Osteocyte (in vitro differentiated cells): ENCODE results near the gene SLC44A1. TPM values are rescaled to one million over a fixed set of nuclear protein-coding genes. Genes with fewer than 3 reads are reported as not detected.

ENCODE experiments used
- DNase-seq: peaks from one replicate; pipeline ENCODE4 v3.0.0; 2021; ENCODE audit warnings: mixed read lengths; ENCODE audit not compliant: unreplicated experiment; ENCODE audit errors: extremely low spot score
- H3K27ac Mint-ChIP-seq: one replicate; pipeline ENCODE4 v1.8.0; 2021; ENCODE audit warnings: mild to moderate bottlenecking, mixed read lengths; ENCODE audit not compliant: unreplicated experiment
- H3K27me3 Mint-ChIP-seq: one replicate; pipeline ENCODE4 v1.8.0; 2021; ENCODE audit warnings: mixed read lengths; ENCODE audit not compliant: unreplicated experiment
- H3K36me3 Mint-ChIP-seq: one replicate; pipeline ENCODE4 v1.8.0; 2021; ENCODE audit warnings: mixed read lengths; ENCODE audit not compliant: unreplicated experiment
- H3K4me1 Mint-ChIP-seq: one replicate; pipeline ENCODE4 v1.8.0; 2021; ENCODE audit warnings: mixed read lengths; ENCODE audit not compliant: unreplicated experiment
- H3K4me3 Mint-ChIP-seq: one replicate; pipeline ENCODE4 v1.8.0; 2021; ENCODE audit warnings: mild to moderate bottlenecking, moderate library complexity, mixed read lengths; ENCODE audit not compliant: unreplicated experiment
- H3K9me3 Mint-ChIP-seq: one replicate; pipeline ENCODE4 v1.8.0; 2021; ENCODE audit warnings: mixed read lengths; ENCODE audit not compliant: unreplicated experiment
- total RNA-seq: library from RNA; stranded (reverse); gene quantifications from 2 replicates; pipeline ENCODE4 v1.2.1, GENCODE V29; 2021
- TF ChIP-seq, protein P1 (sequence below): fragments of 200-600 bp; sonication (generic); IDR thresholded peaks from 2 replicates; pipeline ENCODE4 v1.5.0; 2021; ENCODE audit warnings: antibody characterized with exemption, mild to moderate bottlenecking, moderate library complexity

SLC44A1 gene
- total RNA-seq, 1 donor from 2014 or later, result 30.2 TPM

DNA sequence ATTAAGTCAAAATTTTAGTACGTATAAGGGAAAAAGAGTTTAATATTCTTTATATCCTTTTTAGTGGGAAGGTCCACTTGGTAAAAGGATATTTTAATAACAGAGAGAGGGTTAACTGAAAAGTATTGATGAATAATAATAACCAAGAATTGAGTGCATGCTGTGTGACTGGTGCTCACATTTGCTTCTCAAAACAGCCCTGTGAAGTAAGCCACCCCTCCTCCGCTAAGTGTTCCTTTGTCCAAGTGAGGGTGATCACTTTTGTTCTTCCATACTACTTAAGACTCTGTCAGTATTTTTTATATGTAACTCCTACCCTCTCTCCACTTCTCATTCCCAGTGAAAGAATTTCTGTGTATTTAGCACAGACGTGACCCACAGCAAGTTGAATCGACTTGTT, 51.5 kb downstream of the SLC44A1 start:
- H3K27ac Mint-ChIP-seq, result peak overlapping the region; percentile 88
- H3K4me3 Mint-ChIP-seq, result no peak overlapping the region
- no peaks in the 10 kb centered on the region for H3K36me3 Mint-ChIP-seq
- TF ChIP-seq, protein P1, sequence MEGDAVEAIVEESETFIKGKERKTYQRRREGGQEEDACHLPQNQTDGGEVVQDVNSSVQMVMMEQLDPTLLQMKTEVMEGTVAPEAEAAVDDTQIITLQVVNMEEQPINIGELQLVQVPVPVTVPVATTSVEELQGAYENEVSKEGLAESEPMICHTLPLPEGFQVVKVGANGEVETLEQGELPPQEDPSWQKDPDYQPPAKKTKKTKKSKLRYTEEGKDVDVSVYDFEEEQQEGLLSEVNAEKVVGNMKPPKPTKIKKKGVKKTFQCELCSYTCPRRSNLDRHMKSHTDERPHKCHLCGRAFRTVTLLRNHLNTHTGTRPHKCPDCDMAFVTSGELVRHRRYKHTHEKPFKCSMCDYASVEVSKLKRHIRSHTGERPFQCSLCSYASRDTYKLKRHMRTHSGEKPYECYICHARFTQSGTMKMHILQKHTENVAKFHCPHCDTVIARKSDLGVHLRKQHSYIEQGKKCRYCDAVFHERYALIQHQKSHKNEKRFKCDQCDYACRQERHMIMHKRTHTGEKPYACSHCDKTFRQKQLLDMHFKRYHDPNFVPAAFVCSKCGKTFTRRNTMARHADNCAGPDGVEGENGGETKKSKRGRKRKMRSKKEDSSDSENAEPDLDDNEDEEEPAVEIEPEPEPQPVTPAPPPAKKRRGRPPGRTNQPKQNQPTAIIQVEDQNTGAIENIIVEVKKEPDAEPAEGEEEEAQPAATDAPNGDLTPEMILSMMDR, result no peak
- H3K9me3 Mint-ChIP-seq, result no peaks in the 10 kb centered on the region
- DNase-seq, result no peak
- no peaks in the 10 kb centered on the region for H3K27me3 Mint-ChIP-seq
- peaks cover 49% of the 10 kb centered on the region for H3K4me1 Mint-ChIP-seq

DNA sequence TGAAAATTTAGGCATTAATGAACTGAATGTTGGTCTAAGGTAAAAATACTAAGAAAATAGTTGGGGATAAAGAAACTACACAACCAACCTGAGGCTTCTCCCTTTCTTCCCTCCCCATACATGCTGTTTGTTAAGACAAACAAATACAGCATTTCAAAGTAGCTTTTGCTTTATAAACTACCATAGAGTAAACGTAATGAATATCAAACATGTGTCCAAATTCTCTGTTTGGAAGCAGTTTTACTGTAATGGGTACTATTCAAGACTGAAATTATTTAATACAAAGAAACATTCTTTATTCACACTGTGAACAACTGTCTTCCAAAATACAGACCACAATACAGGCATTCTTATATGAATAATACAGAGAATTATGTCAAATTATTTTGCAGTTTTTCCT, 52.0 kb downstream of the SLC44A1 start:
- H3K27ac Mint-ChIP-seq, result peak overlapping the region; percentile 88
- no peaks in the 10 kb centered on the region for H3K36me3 Mint-ChIP-seq
- H3K27me3 Mint-ChIP-seq, result no peaks in the 10 kb centered on the region
- H3K4me1 Mint-ChIP-seq, result peaks cover 49% of the 10 kb centered on the region
- H3K9me3 Mint-ChIP-seq, result no peaks in the 10 kb centered on the region
- TF ChIP-seq, protein P1, result no peak
- no peak for DNase-seq
- H3K4me3 Mint-ChIP-seq, result no peak overlapping the region

DNA sequence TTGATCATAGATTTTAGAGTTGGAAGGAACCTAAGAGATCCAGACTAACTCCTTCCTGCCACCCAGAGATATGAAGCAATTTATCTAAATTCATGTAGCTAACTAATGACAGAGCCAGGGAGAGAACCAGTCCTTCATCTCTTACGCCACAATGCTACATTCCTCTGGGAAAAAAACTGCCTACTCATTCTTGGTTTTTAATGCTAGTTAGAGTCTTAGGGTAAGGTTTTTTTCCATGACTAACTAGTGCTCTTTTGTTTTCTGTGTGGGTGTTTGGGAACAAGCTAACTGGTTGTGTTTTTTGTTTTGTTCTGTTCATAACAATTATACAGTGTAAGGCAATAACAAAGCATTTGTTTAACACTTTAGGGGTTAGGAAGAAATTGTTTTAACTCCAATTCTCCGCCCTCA, 52.4 kb downstream of the SLC44A1 start:
- TF ChIP-seq, protein P1, result no peak
- Mint-ChIP-seq H3K27ac (peak overlapping the region; percentile 88), H3K9me3 (no peaks in the 10 kb centered on the region), H3K4me3 (no peak overlapping the region), H3K27me3 (no peaks in the 10 kb centered on the region), H3K36me3 (no peaks in the 10 kb centered on the region), H3K4me1 (peaks cover 49% of the 10 kb centered on the region)
- DNase-seq, result no peak

DNA sequence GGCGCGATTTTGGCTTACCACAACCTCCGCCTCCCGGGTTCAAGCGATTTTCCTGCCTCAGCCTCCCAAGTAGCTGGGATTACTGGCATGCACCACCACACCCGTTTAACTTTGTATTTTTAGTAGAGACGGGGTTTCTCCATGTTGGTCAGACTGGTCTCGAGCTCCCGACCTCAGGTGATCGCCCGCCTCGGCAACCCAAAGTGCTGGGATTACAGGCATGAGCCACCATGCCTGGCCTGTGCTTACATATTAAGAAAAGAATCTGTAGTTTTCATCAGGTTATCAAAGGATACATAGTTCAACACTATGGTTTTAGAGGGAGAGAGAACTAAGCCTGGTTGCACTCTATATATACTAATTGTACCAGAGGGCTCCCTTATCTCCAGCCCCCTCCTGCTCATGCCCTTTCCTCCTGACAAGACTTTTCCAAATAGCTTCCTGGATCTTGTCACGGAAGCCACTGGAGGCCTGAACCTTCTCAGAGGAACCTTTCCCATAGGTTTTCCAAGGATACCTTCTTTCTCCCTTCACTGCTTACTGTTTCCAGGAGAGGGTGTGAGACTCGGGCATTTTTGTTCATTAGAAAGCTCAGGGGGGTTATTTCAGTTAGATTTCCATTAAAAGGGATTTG, 53.1 kb downstream of the SLC44A1 start:
- Mint-ChIP-seq H3K27ac (peak overlapping the region; percentile 88), H3K9me3 (no peaks in the 10 kb centered on the region), H3K36me3 (peaks cover under 1% of the 10 kb centered on the region), H3K4me3 (no peak overlapping the region), H3K27me3 (no peaks in the 10 kb centered on the region), H3K4me1 (peaks cover 49% of the 10 kb centered on the region)
- TF ChIP-seq, protein P1, result no peak
- DNase-seq, result no peak

DNA sequence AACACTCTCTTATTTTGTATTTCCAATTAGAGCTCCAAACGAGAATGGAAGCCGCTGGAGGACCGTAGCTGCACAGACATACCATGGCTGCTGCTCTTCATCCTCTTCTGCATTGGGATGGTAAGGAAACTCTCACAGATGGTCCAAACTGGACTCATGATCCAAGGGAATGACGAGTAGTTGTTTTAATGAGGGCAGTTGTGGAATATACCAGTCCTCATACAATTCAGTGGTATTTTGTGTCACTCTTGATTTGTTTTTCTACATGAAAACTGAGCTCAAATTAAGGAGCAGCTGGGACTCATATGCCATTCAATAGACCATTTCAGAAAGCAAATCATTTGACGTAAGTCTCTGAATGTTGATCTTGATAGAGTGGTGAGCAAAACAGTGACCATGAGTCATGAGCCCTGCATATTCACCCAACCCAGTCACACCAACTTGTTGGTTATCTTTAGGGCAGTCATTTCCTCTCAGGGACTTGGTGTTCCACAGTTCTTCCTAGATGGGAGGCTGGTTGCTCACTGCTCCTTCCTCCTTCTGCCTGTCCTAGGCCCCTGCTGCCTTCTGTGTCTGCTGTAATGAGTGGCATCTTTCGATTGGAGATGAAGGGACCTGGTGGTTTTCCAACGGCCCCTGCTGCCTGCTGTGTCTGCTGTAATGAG, 54.9 kb downstream of the SLC44A1 start:
- Mint-ChIP-seq H3K27ac (peak overlapping the region; percentile 83), H3K9me3 (no peaks in the 10 kb centered on the region), H3K27me3 (no peaks in the 10 kb centered on the region), H3K4me3 (no peak overlapping the region), H3K36me3 (peaks cover 5% of the 10 kb centered on the region), H3K4me1 (peaks cover 49% of the 10 kb centered on the region)
- TF ChIP-seq, protein P1, result no peak
- no peak for DNase-seq
